Activated naive CD4-positive, alpha-beta T cell treated with anti-CD3 and anti-CD28 coated beads for 36 hours (primary cell): ENCODE results near the gene ADAMTS7. TPM values are rescaled to one million over a fixed set of nuclear protein-coding genes. Genes with fewer than 3 reads are reported as not detected.
A peak's percentile ranks its signal among the peaks of the same experiment; 100 is the strongest.
"Not testable (repeated sequence)": the region's sequence is repeated elsewhere in the genome, so short reads cannot be mapped to it uniquely, and the experiment has no call there.

Experiments
- CTCF ChIA-PET: fragments of 350-600 bp; sonication (Branson Sonifier 250); formaldehyde crosslinking; loops from one replicate; lab custom pipeline; 2021; ENCODE audit warnings: antibody characterized with exemption; lab: Charles Lee
- DNase-seq: peaks from one replicate; pipeline ENCODE4 v3.0.0-alpha.2; 2020
- H3K27ac Mint-ChIP-seq: one replicate; pipeline ENCODE4 v1.8.0; 2021; ENCODE audit warnings: mild to moderate bottlenecking, mixed read lengths
- H3K27me3 Mint-ChIP-seq: one replicate; pipeline ENCODE4 v1.8.0; 2021; ENCODE audit warnings: low read depth, mixed read lengths
- H3K36me3 Mint-ChIP-seq: one replicate; pipeline ENCODE4 v1.8.0; 2021; ENCODE audit warnings: low read depth, mixed read lengths
- H3K4me1 Mint-ChIP-seq: one replicate; pipeline ENCODE4 v1.8.0; 2021; ENCODE audit warnings: low read depth, mixed read lengths
- H3K4me3 Mint-ChIP-seq: one replicate; pipeline ENCODE4 v1.8.0; 2021; ENCODE audit warnings: mild to moderate bottlenecking, moderate library complexity, mixed read lengths
- H3K9me3 Mint-ChIP-seq: one replicate; pipeline ENCODE4 v1.8.0; 2021; ENCODE audit warnings: mixed read lengths
- intact Hi-C: fragments of 100-400 bp; cut with micrococcal nuclease; formaldehyde crosslinking; loops from one replicate; pipeline ENCODE4 v1.15.1; 2023
- total RNA-seq, 2 experiments: library from RNA; stranded (reverse); gene quantifications; one replicate each; pipeline ENCODE4 v1.2.3, GENCODE V29; 2021

ADAMTS7 gene
- total RNA-seq, 2 experiments from 2014 or later, result 0.07 to 0.10 TPM

- DNase-seq, H3K9me3 Mint-ChIP-seq, H3K27ac Mint-ChIP-seq, H3K27me3 Mint-ChIP-seq, H3K4me3 Mint-ChIP-seq, H3K4me1 Mint-ChIP-seq, CTCF ChIA-PET, intact Hi-C loops, H3K36me3 Mint-ChIP-seq: not testable (repeated sequence)
Measured at GRCh38 chr15:78736286-78736685, 75.0 kb downstream of the ADAMTS7 start.

- Mint-ChIP-seq H3K27ac (no peak overlapping the region), H3K4me3 (no peak overlapping the region), H3K36me3 (no peaks in the 10 kb centered on the region), H3K27me3 (peaks cover 6% of the 10 kb centered on the region), H3K9me3 (no peaks in the 10 kb centered on the region), H3K4me1 (peaks cover 2% of the 10 kb centered on the region)
- CTCF ChIA-PET, result interaction anchor here (1.1 kb wide), 1 partner anchor 95 kb away, joined by 3 read pairs; no protein-coding TSS in a partner anchor
- no peak for DNase-seq
- intact Hi-C loops, result no loop called here
Measured at GRCh38 chr15:78734451-78735064, 76.7 kb downstream of the ADAMTS7 start.

- intact Hi-C loops, result no loop called here
- no peak overlapping the region for H3K27ac Mint-ChIP-seq
- CTCF ChIA-PET, result no interaction called here
- H3K36me3 Mint-ChIP-seq, result no peaks in the 10 kb centered on the region
- no peak for DNase-seq
- no peaks in the 10 kb centered on the region for H3K4me1 Mint-ChIP-seq
- H3K4me3 Mint-ChIP-seq, result no peak overlapping the region
- no peaks in the 10 kb centered on the region for H3K9me3 Mint-ChIP-seq
- peaks cover 4% of the 10 kb centered on the region for H3K27me3 Mint-ChIP-seq
Measured at GRCh38 chr15:78732634-78733033, 78.6 kb downstream of the ADAMTS7 start.

- CTCF ChIA-PET, result no interaction called here
Measured at GRCh38 chr15:78730955-78731354, 80.3 kb downstream of the ADAMTS7 start.

GRCh38 chr15:78728427-78728826 is 82.8 kb downstream of the ADAMTS7 start:
- not testable (repeated sequence) for H3K9me3 Mint-ChIP-seq

More at GRCh38 chr15:78730955-78731354, 80.3 kb downstream of the ADAMTS7 start:
- H3K27me3 Mint-ChIP-seq, result peaks cover 4% of the 10 kb centered on the region
- DNase-seq, result no peak
- no peak overlapping the region for H3K27ac Mint-ChIP-seq
- H3K9me3 Mint-ChIP-seq, result no peaks in the 10 kb centered on the region
- intact Hi-C loops, result no loop called here
- no peaks in the 10 kb centered on the region for H3K36me3 Mint-ChIP-seq
- H3K4me1 Mint-ChIP-seq, result no peaks in the 10 kb centered on the region
- no peak overlapping the region for H3K4me3 Mint-ChIP-seq

GRCh38 chr15:78727561-78727960 is 83.7 kb downstream of the ADAMTS7 start:
- DNase-seq, result no peak
- Mint-ChIP-seq H3K27ac (no peak overlapping the region), H3K9me3 (no peaks in the 10 kb centered on the region), H3K36me3 (no peaks in the 10 kb centered on the region), H3K4me1 (no peaks in the 10 kb centered on the region), H3K27me3 (no peaks in the 10 kb centered on the region), H3K4me3 (no peak overlapping the region)
- intact Hi-C loops, result no loop called here
- CTCF ChIA-PET, result interaction anchor here (1.3 kb wide), 1 partner anchor 12 kb away, joined by 4 read pairs; no protein-coding TSS in a partner anchor

More at GRCh38 chr15:78728427-78728826, 82.8 kb downstream of the ADAMTS7 start:
- H3K27ac Mint-ChIP-seq, DNase-seq, H3K4me3 Mint-ChIP-seq, H3K4me1 Mint-ChIP-seq, H3K36me3 Mint-ChIP-seq, H3K27me3 Mint-ChIP-seq, intact Hi-C loops: not testable (repeated sequence)
- CTCF ChIA-PET, result interaction anchor here (1.3 kb wide), 1 partner anchor 11 kb away, joined by 4 read pairs; no protein-coding TSS in a partner anchor

GRCh38 chr15:78726870-78727551 is 84.3 kb downstream of the ADAMTS7 start:
- Mint-ChIP-seq H3K27me3 (no peaks in the 10 kb centered on the region), H3K27ac (no peak overlapping the region), H3K4me1 (no peaks in the 10 kb centered on the region), H3K4me3 (no peak overlapping the region), H3K9me3 (no peaks in the 10 kb centered on the region), H3K36me3 (no peaks in the 10 kb centered on the region)
- intact Hi-C loops, result no loop called here
- peak; percentile 26 for DNase-seq
- CTCF ChIA-PET, result no interaction called here

GRCh38 chr15:78719819-78720450 is 91.3 kb downstream of the ADAMTS7 start:
- peaks cover 15% of the 10 kb centered on the region for H3K27me3 Mint-ChIP-seq
- CTCF ChIA-PET, result not testable (repeated sequence)

GRCh38 chr15:78718837-78719236 is 92.4 kb downstream of the ADAMTS7 start:
- H3K4me3 Mint-ChIP-seq, result no peak overlapping the region
- no peaks in the 10 kb centered on the region for H3K36me3 Mint-ChIP-seq
- no peak for DNase-seq
- peaks cover 6% of the 10 kb centered on the region for H3K4me1 Mint-ChIP-seq
- CTCF ChIA-PET, result interaction anchor here (1.2 kb wide), 1 partner anchor 32 kb away, joined by 3 read pairs; no protein-coding TSS in a partner anchor
- no peak overlapping the region for H3K27ac Mint-ChIP-seq
- H3K9me3 Mint-ChIP-seq, result no peaks in the 10 kb centered on the region
- peaks cover 15% of the 10 kb centered on the region for H3K27me3 Mint-ChIP-seq
- intact Hi-C loops, result loop anchor here (10.0 kb wide), 1 partner anchor 284 kb away; the partner anchor contains the start of gene IREB2

More at GRCh38 chr15:78719819-78720450, 91.3 kb downstream of the ADAMTS7 start:
- H3K4me3 Mint-ChIP-seq, H3K4me1 Mint-ChIP-seq, H3K27ac Mint-ChIP-seq, H3K36me3 Mint-ChIP-seq, DNase-seq, H3K9me3 Mint-ChIP-seq: not testable (repeated sequence)
- intact Hi-C loops, result loop anchor here (10.0 kb wide), 1 partner anchor 285 kb away; the partner anchor contains the start of gene IREB2

GRCh38 chr15:78717956-78718656 is 93.2 kb downstream of the ADAMTS7 start:
- H3K4me1 Mint-ChIP-seq, result peaks cover 6% of the 10 kb centered on the region

GRCh38 chr15:78716651-78717050 is 94.6 kb downstream of the ADAMTS7 start:
- no peak overlapping the region for H3K27ac Mint-ChIP-seq
- CTCF ChIA-PET, result interaction anchor here (0.7 kb wide), 1 partner anchor 77 kb away, joined by 3 read pairs; no protein-coding TSS in a partner anchor
- H3K4me3 Mint-ChIP-seq, result no peak overlapping the region
- intact Hi-C loops, result loop anchor here (1.0 to 10.0 kb wide), 2 partner anchors 35 to 282 kb away; partner anchors contain the start of gene IREB2
- no peaks in the 10 kb centered on the region for H3K36me3 Mint-ChIP-seq
- peaks cover 6% of the 10 kb centered on the region for H3K4me1 Mint-ChIP-seq
- H3K9me3 Mint-ChIP-seq, result no peaks in the 10 kb centered on the region
- H3K27me3 Mint-ChIP-seq, result peaks cover 15% of the 10 kb centered on the region
- no peak for DNase-seq

More at GRCh38 chr15:78717956-78718656, 93.2 kb downstream of the ADAMTS7 start:
- DNase-seq, result no peak
- CTCF ChIA-PET, result interaction anchor here (1.2 kb wide), 1 partner anchor 33 kb away, joined by 3 read pairs; no protein-coding TSS in a partner anchor
- intact Hi-C loops, result loop anchor here (10.0 kb wide), 1 partner anchor 283 kb away; the partner anchor contains the start of gene IREB2
- H3K9me3 Mint-ChIP-seq, result no peaks in the 10 kb centered on the region
- no peaks in the 10 kb centered on the region for H3K36me3 Mint-ChIP-seq
- no peak overlapping the region for H3K27ac Mint-ChIP-seq
- no peak overlapping the region for H3K4me3 Mint-ChIP-seq
- peaks cover 15% of the 10 kb centered on the region for H3K27me3 Mint-ChIP-seq
